Stomach (tissue), 9 donors: ENCODE data around the gene HK3. TPM values are rescaled to one million over a fixed set of nuclear protein-coding genes. Genes with fewer than 3 reads are reported as not detected.
A peak's percentile ranks its signal among the peaks of the same experiment; 100 is the strongest.

Source experiments
- DNase-seq, 2 donors: peaks; one replicate each; pipeline versions ENCODE4 v3.0.0 to v3.0.0-alpha.2; 2013 to 2019
- H3K27ac ChIP-seq, 5 donors: fragments of 200-600 bp in 4 of 5; sonication (generic) in 4 of 5; one replicate each; pipeline ENCODE4 v1.5.1; 2013 to 2019; ENCODE audit warnings: mild to moderate bottlenecking in 1 of 5, moderate library complexity in 1 of 5
- H3K27me3 ChIP-seq, 3 donors: fragments of 200-600 bp; sonication (generic); one replicate each; pipeline ENCODE4 v1.5.1; 2017 to 2019; ENCODE audit warnings: mixed run types in 1 of 3
- H3K36me3 ChIP-seq, 4 donors: fragments of 200-600 bp; sonication (generic); 1 replicate in 3 of 4; 2 replicates in 1 of 4; pipeline ENCODE4 v1.5.1; 2016 to 2019
- H3K4me1 ChIP-seq, 4 donors: fragments of 200-600 bp; sonication (generic); one replicate each; pipeline ENCODE4 v1.5.1; 2016 to 2019
- H3K4me3 ChIP-seq, 4 donors: fragments of 200-600 bp; sonication (generic) in 3 of 4; one replicate each; pipeline ENCODE4 v1.5.1; 2016 to 2019; ENCODE audit warnings: mild to moderate bottlenecking in 1 of 4
- H3K9me3 ChIP-seq, 4 donors: fragments of 200-600 bp; sonication (generic); one replicate each; pipeline ENCODE4 v1.5.1; 2016 to 2019
- CTCF ChIP-seq, 7 experiments: fragments of 450-650 bp in 4 of 7; fragments of 200-600 bp in 3 of 7; sonication (generic) in 3 of 7; IDR thresholded peaks; one replicate each; pipeline ENCODE4 v1.5.1; 2016 to 2019; ENCODE audit warnings: antibody characterized with exemption in 7 of 7, control low read depth in 2 of 7, mild to moderate bottlenecking in 1 of 7
- EP300 ChIP-seq: sonication (generic); formaldehyde crosslinking; IDR thresholded peaks from one replicate; pipeline ENCODE4 v1.6.1; 2017; ENCODE audit warnings: antibody characterized with exemption
- POLR2A ChIP-seq, 4 donors: fragments of 450-650 bp; IDR thresholded peaks; one replicate each; pipeline ENCODE4 v1.6.1; 2016; ENCODE audit warnings: antibody characterized with exemption in 4 of 4, control low read depth in 2 of 4, mild to moderate bottlenecking in 1 of 4, moderate library complexity in 1 of 4
- POLR2AphosphoS5 ChIP-seq, 3 donors: sonication (generic); formaldehyde crosslinking; IDR thresholded peaks; one replicate each; pipeline ENCODE4 v1.6.1; 2016; ENCODE audit warnings: antibody characterized with exemption in 3 of 3
- WGBS, 5 donors: extraction: QIAGEN DNeasy Blood & Tissue Kit in 3 of 5; methylation state at CpG; one replicate each; pipeline versions ENCODE4 v1.1.5 to v1.1.7; 2013 to 2018; 5-methylcytosine and 5-hydroxymethylcytosine counted together
- intact Hi-C: fragments of 100-400 bp; cut with DNase I; formaldehyde crosslinking; loops from one replicate; pipeline ENCODE4 v1.15.1; 2023; ENCODE audit warnings: low total_unique reads
- polyA plus RNA-seq, 3 donors: library from polyadenylated mRNA; stranded (reverse); fragments of 200-250 nt; gene quantifications; one replicate each; pipeline ENCODE4 v1.2.3, GENCODE V29; 2013
- total RNA-seq, 5 donors: library from RNA; depleted of rRNA; stranded (reverse); fragments of >200 nt; gene quantifications; one replicate each; pipeline versions ENCODE4 v1.1.0 to v1.2.3, GENCODE V29; 2014 to 2016
- donor health status: healthy with polysubstance abuse.
- donor health status: Bipolar disorder and iron deficiency.
- donor health status: healthy.

Gene HK3
- total and polyA plus RNA-seq, 8 donors = 1.6 to 145 (median 4.2) TPM; not detected in 2

- H3K27me3 ChIP-seq = no peaks in the 10 kb centered on the region
- H3K36me3 ChIP-seq = peaks cover 27 to 46% (median 43%) of the 10 kb centered on the region in 4 donors
- TF ChIP-seq EP300 (no peak), CTCF (IDR thresholded peaks at IDR 0.05) (no peak), POLR2AphosphoS5 (IDR thresholded peaks at IDR 0.05) (no peak), POLR2A (IDR thresholded peaks at IDR 0.05) (no peak)
- DNase-seq = no peak
- intact Hi-C loops = no loop called here
- H3K27ac ChIP-seq = peak overlapping the region in 1 of 5 donors; percentile 58
- no peak overlapping the region for H3K4me3 ChIP-seq
- H3K9me3 ChIP-seq = no peaks in the 10 kb centered on the region
- 86 to 88% (median 87%) methylated on average over 12 of the region's 12 CpGs for WGBS, 5 donors
- peaks cover 0 to 18% (median 3%) of the 10 kb centered on the region in 4 donors for H3K4me1 ChIP-seq
Measured at GRCh38 chr5:176901260-176902101, 2.3 kb upstream of the HK3 start.

- intact Hi-C loops = no loop called here
- Histone ChIP-seq H3K27me3 (no peaks in the 10 kb centered on the region), H3K4me1 (peaks cover 0 to 18% (median 3%) of the 10 kb centered on the region in 4 donors), H3K4me3 (no peak overlapping the region), H3K36me3 (peaks cover 20 to 39% (median 36%) of the 10 kb centered on the region in 4 donors), H3K9me3 (no peaks in the 10 kb centered on the region), H3K27ac (peak overlapping the region in 1 of 5 donors; percentile 58)
- TF ChIP-seq EP300 = no peak
- TF ChIP-seq CTCF (IDR thresholded peaks at IDR 0.05) = no peak
- TF ChIP-seq POLR2AphosphoS5 (IDR thresholded peaks at IDR 0.05) = no peak
- TF ChIP-seq POLR2A (IDR thresholded peaks at IDR 0.05) = no peak
- WGBS, 5 donors = 67 to 80% (median 72%) methylated on average over 7 of the region's 7 CpGs
- DNase-seq = no peak
Measured at GRCh38 chr5:176900780-176901204, 1.6 kb upstream of the HK3 start.

- Histone ChIP-seq H3K4me3 (no peak overlapping the region), H3K4me1 (peaks cover 0 to 18% (median 3%) of the 10 kb centered on the region in 4 donors), H3K27me3 (no peaks in the 10 kb centered on the region), H3K9me3 (no peaks in the 10 kb centered on the region), H3K27ac (peak overlapping the region in 2 of 5 donors; percentile 54 to 58), H3K36me3 (peaks cover 14 to 32% (median 30%) of the 10 kb centered on the region in 4 donors)
- TF ChIP-seq EP300 (no peak), POLR2A (IDR thresholded peaks at IDR 0.05) (no peak), CTCF (IDR thresholded peaks at IDR 0.05) (no peak), POLR2AphosphoS5 (IDR thresholded peaks at IDR 0.05) (no peak)
- WGBS, 5 donors = 81 to 93% (median 87%) methylated on average over 3 to 4 of the region's 4 CpGs
- DNase-seq = no peak
- intact Hi-C loops = no loop called here
Measured at GRCh38 chr5:176899946-176900779, 1.0 kb upstream of the HK3 start.

GRCh38 chr5:176897263-176897662 is 1.9 kb downstream of the HK3 start:
- H3K27ac ChIP-seq = no peak overlapping the region
- intact Hi-C loops = no loop called here
- peak overlapping the region in 1 of 4 donors; percentile 36 for H3K4me3 ChIP-seq
- peaks cover 0 to 3% (median 1%) of the 10 kb centered on the region in 4 donors for H3K36me3 ChIP-seq
- 51 to 71% (median 58%) methylated on average over 3 of the region's 3 CpGs for WGBS, 5 donors
- no peaks in the 10 kb centered on the region for H3K27me3 ChIP-seq
- DNase-seq = no peak
- H3K9me3 ChIP-seq = no peaks in the 10 kb centered on the region
- H3K4me1 ChIP-seq = peaks cover 0 to 15% (median 3%) of the 10 kb centered on the region in 4 donors
- no peak for TF ChIP-seq POLR2AphosphoS5 (IDR thresholded peaks at IDR 0.05)
- no peak for TF ChIP-seq POLR2A (IDR thresholded peaks at IDR 0.05)
- TF ChIP-seq EP300 = no peak
- TF ChIP-seq CTCF (IDR thresholded peaks at IDR 0.05) = no peak
